ENCODE data around the gene ZNF22. TPM values are rescaled to one million over a fixed set of nuclear protein-coding genes. Genes with fewer than 3 reads are reported as not detected.

Gene ZNF22
- polyA plus RNA-seq, 10 donors, result 46.1 to 58.7 (median 53.8) TPM

DNA sequence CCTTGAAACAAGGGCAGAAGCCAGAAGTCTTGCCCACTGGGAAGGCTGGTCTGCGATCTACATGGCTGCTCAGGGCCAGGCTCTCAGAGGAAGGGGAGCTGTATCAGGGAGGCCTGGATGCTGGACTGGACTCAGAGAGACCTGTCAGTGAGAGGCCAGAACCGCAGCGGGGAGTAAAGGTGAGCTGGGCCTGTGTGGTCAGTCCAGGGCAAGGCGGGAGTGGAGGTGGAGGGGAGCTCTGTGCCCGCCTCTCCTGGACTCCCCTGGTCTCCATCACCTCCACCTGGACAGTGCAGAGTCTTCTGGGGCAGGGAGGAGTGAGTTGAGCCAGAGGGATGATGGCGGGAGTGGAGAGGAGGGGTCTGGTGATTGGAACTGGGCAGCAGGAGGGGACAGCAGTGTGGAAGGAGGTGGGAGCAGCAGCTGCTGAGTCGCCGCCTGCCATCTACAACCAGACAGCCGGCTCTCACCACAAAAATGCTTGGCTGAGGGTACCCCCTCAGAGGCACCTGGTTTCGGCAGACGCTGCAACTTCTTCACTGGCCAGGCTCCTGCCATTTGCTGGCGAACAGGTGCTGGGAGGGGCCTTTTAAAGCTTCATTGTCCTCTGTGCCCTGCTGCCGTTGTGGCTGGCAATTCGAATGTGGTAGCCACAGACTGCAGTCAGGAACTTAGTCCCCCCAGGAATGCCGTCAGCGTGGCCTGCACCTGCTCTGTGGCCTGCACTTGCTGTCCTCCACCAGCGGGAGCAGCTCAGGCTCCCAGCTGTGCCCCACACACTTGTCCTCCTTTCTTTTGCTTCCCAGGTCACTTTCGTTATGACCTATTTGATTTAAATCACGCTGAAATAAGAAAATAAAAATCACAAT lies 37.6 kb upstream of the ZNF22 start:
- peak in 2 of 3 donors; percentile 53 to 70 for DNase-seq

DNA sequence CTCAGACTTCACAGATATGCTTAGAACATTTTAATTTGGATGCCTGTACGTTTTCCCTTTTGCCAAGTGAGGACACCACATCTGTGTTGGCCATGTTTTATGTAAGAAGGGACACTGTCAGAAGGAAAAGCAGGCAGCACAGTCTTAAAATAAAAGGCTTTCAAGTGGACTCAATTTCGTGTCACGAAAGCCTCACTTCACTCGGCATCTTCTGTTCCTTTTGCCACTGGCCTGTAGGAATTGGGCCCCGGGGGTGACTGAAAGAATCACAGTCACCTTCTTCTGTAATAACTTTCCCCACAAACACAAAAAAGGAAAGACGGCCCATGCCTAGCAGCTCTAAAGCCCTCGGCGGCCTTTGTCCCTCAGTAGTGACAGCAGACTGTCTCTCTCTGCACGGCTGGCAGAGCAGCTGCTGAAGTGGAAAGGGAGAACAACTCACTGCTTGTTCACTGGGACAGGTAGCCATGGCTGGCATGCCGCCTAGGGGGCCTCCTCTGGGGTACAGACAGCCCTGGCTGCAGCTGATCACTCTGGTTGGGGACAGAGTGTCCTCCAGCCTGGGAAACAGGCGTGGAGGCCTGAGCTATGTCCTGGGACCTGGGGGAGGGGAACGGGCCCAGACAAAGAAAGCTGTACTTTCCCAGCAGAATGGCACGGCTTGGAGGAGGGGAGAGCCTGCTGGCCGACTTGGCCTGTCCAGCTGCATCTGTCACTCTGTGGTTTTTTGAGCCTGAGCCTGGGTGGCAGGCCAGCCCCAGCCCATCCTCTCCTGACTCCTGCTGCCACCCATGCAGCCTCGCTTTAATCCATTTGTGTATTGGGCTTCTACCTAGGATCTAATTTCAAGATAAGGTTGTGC lies 36.7 kb upstream of the ZNF22 start:
- DNase-seq, result peak; percentile 71 to 83 (median 79)

DNA sequence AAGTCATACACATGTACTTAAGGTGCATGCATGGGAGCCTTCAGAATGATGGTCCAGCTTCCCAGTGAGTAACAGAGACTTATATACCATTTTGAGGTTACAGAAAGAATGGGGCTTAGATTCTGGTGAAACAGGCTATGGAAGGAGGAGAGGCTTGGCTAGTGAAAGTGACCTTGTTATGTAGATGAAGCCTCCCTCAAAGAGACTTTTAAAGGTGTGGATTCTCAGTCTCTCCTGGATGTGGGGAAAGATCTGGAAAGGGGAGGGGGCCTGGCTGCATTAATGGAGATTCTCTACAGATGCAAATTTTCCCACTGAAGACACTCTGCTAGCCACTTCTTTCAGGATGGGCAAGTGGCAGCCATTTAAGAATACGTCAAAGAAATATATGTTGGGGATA lies 35.6 kb upstream of the ZNF22 start:
- peak in 1 of 3 donors; percentile 1 for DNase-seq

DNA sequence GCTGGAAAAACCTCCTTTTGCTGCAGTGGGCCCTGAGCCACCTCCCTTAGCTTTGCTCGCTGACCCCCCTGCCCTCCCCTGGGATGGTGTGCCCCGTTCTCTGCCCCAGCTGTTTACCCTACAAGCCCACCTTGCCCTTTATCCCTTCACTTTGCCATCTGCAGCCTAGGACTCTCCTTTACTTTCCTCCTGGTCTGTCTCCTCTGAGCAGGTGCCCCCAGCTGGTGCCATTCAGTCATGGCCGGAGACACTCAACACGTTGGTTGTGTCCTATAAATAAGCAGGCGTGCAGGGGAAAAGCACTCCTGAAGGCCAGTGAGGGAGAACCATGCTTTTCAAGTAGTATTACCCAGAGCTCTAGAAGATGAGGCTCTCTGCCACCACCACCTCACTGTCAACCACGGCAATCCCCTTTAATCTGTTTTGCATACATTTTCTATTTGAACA lies 35.0 kb upstream of the ZNF22 start:
- DNase-seq, result no peak

DNA sequence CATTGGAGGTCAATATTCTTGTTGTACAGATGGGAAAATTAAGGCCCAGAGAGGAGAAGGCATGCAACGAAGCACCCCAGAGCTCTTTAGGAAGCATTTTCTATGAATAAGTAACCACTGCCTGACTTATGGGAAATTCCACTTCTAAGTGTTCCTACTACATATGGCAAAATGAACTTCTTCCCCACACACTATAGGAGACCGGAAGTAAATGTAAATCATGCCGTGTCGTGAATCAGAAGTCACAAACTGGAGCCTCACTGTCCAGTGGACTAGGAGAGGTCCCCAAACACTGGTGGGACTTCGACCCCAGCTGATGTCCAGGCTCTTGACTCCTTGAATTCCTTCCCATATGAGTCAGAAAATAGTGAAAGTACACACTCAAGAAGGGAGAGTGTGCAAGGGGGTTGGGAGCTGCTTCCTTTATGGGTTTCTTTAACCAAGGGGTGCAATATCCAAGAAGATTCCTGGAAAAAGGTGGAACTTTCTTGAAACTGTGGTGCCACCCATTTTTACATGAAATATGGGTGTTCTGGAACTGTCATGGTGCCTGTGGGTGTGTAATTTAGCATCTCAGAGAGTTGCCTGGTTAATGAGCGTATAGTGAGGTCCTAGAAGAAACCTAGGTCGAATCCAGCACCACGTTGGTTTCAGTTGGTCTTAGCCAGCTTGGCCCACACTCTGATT lies 34.5 kb upstream of the ZNF22 start:
- no peak for DNase-seq

DNA sequence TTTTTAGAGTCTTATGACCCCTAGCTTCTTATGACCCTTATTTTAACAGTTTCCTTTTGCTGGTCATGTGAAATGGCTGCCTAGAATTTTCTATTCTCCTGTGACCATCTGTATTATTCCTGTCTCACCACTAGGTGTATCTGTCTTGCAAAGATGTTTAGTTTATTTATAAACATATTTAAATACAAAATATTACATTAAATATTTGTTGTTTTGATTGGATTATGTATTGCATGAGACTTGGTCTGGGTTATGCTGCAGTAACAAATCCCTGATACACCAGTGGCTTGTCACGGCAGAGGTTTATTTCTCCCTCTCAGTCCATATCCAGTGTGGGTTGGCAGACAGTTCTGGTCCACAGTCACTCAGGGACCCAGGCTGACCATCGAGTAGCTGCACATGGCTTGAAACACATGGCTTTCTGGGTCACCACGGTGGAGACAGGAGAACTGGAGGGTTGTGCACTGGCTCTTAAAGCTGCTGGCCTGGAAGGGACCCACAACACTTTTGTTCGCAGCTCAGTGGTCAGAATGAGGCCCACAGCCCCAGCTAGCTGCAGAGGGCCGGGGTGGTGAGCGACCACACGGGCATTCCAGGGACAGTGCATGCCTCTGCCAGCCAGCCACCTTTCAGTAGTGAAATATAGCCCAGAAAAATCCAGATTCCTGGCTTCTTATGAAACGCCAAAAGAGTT lies 33.8 kb upstream of the ZNF22 start:
- DNase-seq, result no peak

DNA sequence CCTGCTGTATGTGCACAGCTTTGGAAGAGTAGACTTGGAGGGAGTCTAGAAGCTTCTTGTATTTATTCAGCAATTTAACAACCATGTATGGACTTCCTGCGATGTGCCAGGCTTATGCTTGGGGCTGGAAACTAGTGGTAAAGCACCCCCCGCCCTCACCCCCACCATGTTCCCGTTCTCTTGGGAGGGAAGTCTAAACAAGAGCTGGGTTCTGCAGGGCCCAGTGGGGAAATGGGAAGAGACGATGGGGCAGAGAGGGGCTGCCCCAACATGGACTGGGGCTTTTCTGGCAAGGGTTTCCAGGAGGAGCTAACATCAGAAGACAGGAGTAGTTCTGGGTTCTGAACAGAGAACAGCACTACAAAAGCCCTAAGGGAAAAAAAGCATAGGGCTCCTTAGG lies 33.1 kb upstream of the ZNF22 start:
- no peak for DNase-seq

DNA sequence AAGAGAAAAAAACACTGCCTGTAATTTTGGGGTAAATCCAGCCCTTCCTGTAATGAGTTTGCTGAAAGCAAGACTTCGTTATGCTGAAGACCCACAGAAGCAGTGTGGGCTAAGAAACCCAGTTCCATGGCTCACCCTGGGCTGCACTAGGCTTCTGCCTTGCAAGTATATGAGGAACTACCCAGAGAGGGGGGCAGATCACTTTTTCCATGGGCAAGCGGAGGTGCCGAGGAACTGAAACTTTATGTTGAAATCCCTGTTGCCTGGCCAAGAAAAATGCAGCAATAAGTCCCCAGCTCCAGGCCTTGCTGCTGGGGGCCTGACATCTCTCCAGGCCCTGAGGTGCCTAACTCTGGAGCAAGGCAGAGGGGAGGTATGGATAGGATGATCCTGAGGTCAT lies 32.6 kb upstream of the ZNF22 start:
- DNase-seq, result peak in 1 of 3 donors; percentile 65

DNA sequence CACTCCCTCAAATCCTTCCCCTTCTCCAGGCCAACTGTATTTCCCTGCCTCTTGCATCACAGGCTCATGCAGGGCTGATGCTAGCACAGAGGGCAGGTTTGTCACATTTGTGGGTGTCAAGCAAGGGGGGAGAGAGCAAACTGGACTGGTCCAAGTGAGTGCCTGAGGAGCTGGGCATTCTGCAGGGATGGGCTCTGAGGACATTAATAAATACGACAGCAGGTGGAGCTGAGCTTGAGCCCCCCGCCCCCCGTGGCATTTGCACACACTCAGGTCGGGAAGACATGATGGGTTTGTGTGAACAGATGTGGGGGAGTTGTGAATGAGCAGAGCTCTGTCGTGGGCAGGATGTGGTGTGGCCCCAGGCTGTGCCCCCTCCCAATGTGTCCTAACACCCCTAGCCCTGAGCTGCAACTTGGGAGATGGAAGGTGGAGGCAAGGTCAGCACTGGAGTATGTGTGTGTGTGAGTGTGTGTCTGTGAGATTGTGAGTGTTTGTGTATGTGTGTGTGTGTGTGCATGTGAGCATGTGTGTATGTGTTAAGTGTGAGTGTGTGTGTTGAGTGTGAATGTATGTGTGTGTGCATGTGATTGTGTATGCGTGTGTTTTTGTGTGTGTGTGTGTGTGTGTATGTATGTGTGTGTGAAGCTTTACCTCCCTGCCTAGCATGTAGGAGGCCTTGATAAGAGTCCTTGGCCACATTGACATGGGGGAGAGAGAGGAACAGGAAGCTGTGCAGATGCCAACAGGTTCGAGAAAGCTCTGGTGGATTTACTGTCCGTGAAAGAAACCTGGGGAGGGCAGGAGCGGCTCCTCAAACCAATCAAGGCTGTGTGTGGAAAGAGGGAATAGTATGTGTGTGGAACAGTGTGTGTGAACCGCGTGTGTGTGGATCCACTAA lies 32.0 kb upstream of the ZNF22 start:
- no peak for DNase-seq

DNA sequence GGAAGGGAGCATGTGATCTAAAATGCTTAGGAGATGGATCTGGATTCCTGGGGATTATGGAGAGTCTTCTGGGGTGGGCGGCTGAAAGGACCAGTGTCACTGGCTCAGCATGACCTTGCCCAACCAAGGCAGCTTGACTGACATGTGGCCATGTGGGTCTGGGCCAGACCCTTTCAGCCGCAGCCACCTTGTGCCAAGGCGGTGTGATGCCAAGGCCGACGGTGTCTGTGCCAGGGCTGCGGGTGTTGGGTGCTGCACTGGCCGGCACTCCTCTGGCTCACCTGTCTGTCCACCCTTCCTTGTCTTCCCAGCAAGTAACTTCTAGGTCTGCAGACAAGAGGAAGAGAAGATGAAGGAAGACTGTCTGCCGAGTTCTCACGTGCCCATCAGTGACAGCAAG lies 30.9 kb upstream of the ZNF22 start:
- no peak for DNase-seq

DNA sequence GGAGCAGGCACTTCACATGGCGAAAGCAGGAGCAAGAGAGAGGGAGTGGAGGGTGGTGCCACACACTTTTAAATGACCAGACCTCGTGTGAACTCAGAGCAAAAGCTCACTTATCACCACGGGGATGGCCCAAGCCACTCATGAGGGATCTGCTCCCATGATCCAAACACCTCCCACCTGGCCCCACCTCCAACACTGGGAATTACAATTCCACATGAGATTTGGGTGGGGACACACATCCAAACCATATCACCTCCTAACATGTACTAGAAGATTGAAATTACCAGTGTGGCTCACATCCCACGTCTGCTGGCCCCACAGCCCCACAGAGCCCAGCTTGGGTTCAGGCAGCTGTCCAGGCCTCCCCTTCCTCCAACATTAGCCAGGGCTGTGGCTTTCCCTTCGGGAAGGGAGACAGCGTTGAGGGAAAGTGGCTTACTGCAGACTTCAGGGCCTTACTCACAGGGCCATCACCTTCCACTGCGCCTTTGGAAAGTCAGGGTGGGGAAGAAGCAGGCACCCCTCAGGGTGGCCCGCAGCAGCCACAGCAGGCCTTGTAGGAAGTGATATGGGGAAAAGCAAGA lies 29.8 kb upstream of the ZNF22 start:
- DNase-seq, result no peak

DNA sequence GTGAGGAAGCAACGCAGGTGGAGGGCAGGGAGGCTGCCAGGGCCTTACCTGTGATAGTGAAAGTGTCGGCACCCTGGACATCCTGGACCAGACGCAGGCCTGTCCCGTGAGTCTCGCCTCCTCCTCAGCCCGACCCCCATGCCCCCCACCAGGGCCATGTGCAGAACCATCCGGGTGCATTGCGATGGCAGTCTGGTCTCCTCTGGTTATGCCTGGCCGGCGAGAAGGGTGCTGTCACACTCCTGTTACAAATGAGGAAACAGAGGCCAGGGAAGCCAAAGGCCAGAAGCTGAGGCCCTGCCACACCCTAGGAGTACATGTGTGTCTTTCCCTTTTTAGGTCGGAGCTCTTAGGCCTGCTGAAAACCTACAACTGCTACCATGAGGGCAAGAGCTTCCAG lies 29.3 kb upstream of the ZNF22 start:
- DNase-seq, result no peak

DNA sequence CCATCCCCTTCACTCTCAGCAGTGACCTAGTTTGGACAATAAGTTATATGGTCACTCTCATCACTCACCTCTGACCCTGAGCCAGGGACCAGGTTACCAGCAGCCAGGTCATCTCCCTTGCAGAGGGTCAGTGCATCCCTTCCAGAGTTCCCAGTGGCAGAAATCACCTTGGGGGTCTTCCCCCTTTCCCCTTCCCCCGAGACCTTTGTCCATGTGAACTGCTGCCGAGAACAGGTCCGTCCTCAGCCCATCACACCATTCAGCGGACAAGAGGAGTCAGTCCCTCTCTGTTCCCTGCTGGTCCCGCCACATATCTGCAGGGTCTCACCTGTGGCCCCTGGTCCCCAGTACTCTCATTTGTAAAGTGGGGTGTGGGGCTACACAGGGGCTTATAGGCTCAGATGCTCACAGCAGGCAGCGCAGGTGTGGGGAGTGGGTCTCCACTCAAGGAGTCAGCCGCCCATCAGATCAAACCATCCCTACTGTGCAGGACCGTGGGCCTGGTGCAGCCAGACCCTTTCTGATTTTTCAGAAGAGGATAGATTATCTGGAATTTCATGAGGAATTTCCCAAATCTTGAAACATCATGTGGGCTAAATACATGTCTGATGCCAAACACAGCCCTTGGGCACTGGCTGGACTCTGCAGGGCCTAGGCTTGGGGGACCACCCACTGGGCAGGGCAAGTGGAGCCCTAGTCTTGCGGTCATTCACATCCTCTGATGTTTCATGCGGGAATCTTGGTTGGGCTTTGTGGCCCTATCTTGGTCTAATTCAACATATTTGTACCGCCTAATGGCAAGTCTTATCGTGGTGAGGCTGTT lies 28.6 kb upstream of the ZNF22 start:
- DNase-seq, result no peak

DNA sequence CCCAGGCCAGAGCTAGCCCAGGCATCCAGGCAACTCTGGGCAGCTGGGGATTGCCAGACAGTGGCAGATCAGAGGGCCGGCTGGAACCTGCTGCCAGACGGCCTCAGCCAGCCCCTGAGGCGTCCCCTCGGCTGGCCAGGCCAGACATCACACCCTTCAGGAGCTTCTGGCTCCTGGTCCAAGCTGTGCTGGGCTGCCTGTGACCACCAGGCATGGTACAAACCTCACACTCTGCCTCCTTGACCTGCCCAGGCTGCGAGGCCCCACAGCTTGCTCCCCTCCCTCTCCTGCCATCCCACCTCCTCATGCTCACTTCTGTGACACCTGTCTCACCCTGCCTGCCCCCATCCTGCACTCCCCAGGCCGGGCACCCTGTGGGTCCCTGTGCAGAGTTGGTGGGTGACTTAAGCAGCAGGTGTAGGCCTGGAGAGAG lies 27.8 kb upstream of the ZNF22 start:
- no peak for DNase-seq

DNA sequence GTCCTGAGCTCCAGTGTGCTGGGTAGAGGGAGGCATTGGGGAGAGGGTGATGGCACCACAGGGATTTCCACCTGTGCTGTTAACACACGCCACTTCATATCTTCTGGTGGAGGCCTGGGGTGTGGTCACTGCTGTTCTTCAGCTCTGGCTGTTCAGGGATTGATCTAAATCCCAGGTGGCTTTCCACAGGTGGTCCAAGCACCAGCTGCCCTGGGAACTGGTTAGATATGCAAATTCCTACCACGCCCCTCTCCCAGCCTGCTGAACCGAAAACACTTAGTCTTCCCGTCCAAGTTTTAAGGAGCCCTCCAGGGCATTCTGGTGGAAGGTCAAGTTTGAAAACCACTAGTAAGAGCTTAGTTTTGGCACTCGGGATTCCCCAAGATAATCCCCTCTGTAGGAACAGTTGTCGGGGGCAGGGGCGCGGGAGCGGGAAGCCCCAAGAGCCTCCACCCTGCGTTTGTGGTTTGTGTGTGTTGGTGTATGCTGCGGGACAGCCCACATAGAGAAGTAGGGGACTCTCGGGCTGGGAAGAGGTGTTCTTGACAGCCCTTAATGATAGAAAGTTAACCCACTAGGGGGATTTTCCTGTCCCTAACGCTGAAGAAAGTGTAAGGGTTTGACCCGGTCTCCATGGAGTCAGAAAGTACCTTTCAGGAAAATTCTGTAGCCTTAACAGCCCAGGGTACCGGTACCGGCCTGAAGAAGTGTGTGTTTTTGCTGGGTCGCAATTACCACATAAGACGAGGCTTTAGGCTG lies 27.2 kb upstream of the ZNF22 start:
- no peak for DNase-seq

DNA sequence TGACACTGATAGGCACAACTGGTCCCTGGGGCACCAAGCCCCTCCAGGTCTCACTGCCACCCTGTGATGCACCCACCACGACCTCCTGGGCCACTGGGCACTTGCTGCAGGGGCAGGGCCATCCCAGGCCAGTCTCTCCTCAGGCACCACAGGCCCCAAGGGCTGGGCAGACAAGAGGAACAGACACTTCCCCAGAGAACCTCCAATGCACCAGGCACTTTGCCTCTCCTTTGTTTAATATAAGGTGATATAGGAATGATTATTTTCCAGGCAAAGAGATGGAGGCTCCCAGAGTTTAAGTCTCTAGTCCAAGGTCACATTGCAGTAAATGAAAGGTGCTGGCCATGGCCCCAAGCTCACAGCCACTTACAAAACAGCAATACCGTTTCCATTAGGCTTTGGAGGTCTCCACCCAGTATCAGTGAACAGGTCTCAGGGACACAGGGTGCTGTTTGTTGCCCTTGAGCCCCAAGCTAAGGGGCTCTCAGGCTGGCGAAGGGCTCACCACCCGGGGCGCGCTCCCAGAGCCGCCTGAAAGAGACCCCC lies 26.6 kb upstream of the ZNF22 start:
- no peak for DNase-seq

DNA sequence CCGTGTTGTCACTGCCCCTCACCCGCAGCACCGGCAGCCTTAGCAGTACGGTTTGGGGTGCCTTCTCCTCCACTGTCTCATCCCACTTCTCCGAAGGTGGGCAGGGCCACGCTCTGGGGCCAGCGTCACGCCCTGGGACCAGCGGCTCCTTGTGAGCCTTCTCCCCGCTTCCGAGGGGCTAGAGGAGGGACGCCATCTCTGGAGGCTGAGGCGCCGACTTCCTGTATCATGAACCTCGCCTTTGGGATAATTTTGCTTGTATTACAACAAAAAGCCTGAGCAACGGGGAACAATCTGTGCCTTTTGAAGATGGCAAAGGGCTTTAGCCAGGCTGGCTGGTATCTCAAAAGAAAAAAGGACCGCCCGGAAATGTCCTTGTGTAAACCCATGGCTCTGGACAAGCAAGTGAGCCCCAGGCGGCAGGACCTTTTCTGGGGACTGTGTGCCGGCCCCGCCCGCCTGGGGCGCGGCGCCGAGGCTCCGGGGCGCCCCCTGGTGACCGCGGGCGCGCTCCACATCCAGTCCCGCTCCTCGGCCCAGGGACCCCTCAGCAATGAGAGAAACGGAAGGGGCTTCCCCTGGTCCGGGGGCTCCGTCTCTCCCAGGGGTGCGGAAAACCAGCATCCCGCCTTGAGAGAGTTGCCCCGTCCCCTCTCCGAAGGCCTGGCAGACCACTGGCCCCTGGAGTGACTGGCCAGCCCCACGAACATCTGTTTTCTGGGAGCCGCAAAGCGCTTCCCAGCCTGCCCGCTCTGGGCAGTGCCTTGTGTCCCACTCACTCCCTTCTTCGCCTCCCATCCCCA lies 25.9 kb upstream of the ZNF22 start:
- peak; percentile 59 to 87 (median 79) for DNase-seq

Measured in muscle of back (tissue), 11 donors.